Measurements from ENCODE around the gene USP30. TPM values are rescaled to one million over a fixed set of nuclear protein-coding genes. Genes with fewer than 3 reads are reported as not detected.
"Not testable (repeated sequence)": the region's sequence is repeated elsewhere in the genome, so short reads cannot be mapped to it uniquely, and the experiment has no call there.

USP30 gene
- total RNA-seq, 2 experiments from 2014 or later = 5.9 to 8.8 TPM

DNA sequence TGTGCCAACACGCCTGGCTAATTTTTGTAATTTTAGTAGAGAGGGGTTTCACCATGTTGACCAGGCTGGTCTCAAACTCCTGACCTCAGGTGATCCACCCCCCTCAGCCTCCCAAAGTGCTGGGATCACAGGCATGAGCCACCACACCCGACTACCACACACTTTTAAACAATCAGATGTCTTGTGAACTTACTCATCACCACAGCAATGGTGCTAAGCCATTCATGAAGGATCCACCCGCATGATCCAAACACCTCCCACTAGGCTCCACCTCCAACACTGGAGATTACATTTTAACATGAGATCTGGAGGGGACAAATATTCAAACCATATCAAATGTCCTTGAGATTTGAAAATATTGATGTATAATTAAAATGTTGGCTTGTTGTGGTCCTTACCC lies 23.8 kb upstream of the USP30 start:
- DNase-seq; ATAC-seq; H3K4me3 Mint-ChIP-seq; H3K27ac Mint-ChIP-seq; H3K4me1 Mint-ChIP-seq (ENCODE audit: low read depth); H3K36me3 Mint-ChIP-seq (ENCODE audit: low read depth); H3K9me3 Mint-ChIP-seq (ENCODE audit: insufficient read depth); CTCF ChIA-PET: not testable (repeated sequence)
- POLR2A ChIA-PET = interaction anchor here (0.6 kb wide), 1 partner anchor 375 kb away, joined by 3 read pairs; no protein-coding TSS in a partner anchor
- H3K27me3 Mint-ChIP-seq (ENCODE audit: low read depth) = peaks cover 17% of the 10 kb centered on the region

DNA sequence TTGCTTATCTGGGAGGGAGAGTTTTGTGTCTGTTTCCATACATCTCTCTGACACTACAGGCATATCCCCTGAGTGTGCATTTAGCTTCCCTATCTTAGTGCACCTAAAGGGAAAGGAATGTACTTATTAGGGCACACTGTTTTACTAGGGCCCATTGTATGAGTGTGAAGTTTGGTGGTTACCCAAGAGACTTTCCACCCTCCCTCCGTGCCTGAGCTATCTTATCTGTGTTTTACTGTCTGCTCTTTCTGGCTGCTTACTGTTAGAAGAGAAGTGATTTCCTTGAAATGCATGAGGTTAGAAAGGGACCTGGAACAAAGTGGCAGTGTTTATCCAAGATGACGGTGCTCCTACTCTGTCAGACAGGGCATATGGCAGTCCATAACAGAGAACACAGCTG lies 23.0 kb upstream of the USP30 start:
- H3K36me3 Mint-ChIP-seq (ENCODE audit: low read depth) = no peaks in the 10 kb centered on the region
- ChIA-PET CTCF (no interaction called here), POLR2A (interaction anchor here (0.6 kb wide), 1 partner anchor 374 kb away, joined by 3 read pairs; no protein-coding TSS in a partner anchor)
- no peaks in the 10 kb centered on the region for H3K4me1 Mint-ChIP-seq (ENCODE audit: low read depth)
- peaks cover 20% of the 10 kb centered on the region for H3K27me3 Mint-ChIP-seq (ENCODE audit: low read depth)
- H3K9me3 Mint-ChIP-seq (ENCODE audit: insufficient read depth) = no peaks in the 10 kb centered on the region
- H3K27ac Mint-ChIP-seq = no peak overlapping the region
- no peak overlapping the region for H3K4me3 Mint-ChIP-seq
- DNase-seq (no peak), ATAC-seq (no peak)

DNA sequence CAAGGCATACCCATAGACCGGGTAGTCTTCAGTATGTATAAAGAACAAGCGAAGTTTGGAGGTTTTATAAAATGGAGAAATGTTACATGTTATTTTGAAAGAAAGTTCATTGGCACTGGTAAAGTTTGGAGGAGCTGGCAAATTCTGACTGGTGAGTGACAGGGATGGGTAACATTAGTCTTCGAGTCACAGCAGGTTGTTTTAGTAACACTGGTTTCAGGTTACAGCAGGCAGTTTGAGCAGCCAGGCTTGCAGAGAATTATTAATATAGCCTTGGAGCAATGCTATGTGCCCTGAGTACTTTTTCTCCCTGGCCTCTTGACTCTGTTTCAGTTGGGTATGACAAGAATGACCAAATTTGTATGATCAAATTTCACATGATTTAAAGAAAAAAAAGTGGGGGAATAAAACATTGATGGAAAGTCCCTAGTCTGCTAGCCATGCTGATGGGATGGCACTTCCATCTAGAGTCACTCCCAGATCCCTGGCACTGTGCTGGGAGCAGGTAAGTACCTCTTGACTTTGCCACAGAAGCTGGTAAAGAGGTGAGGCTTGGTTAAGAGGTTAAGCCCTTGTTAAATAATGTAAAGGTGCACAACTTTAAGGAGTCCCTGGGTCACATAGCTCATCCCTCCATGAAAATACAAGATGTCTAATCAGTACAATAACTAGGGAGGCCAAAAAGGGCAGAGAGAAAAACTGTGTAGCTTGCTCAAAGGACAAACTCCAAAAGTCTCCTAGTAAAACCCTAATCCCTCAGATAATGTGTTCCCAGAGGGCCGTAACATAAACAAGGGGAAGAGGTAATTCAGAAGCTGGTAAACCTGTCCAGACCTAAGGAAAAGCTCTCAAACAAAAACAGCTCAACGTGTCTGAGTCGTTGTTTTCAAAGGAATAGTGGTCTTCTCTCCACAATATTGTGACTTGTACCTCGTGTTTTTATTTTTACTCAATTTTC lies 18.9 kb upstream of the USP30 start:
- CTCF ChIA-PET = no interaction called here
- ATAC-seq = no peak

DNA sequence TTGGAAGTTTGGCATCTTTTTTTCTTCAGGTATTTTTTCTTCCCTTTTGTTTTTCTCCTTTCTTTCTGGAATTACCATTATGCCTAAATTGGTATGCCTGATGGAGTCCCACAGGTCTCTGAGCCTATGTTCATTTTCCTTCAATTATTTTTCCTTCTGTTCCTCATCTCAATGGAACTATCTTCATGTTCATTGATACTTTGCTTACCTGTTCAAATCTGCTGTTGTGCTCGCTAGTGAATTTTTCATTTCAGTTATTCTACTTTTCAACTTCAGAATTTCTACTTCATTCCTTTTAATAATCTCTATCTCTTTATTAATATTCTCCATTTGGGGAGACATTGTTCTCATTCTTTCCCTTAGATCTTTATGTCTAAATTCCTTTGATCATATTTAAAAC lies 15.4 kb upstream of the USP30 start:
- peaks cover 5% of the 10 kb centered on the region for H3K36me3 Mint-ChIP-seq (ENCODE audit: low read depth)
- H3K27ac Mint-ChIP-seq = no peak overlapping the region
- ChIA-PET POLR2A (interaction anchor here (0.6 kb wide), 1 partner anchor 45 kb away, joined by 3 read pairs; no protein-coding TSS in a partner anchor), CTCF (no interaction called here)
- no peak overlapping the region for H3K4me3 Mint-ChIP-seq
- ATAC-seq (no peak), DNase-seq (no peak)
- peaks cover 17% of the 10 kb centered on the region for H3K27me3 Mint-ChIP-seq (ENCODE audit: low read depth)
- peaks cover 6% of the 10 kb centered on the region for H3K4me1 Mint-ChIP-seq (ENCODE audit: low read depth)
- H3K9me3 Mint-ChIP-seq (ENCODE audit: insufficient read depth) = peaks cover 20% of the 10 kb centered on the region

More for the DNA sequence above, 18.9 kb upstream of the USP30 start:
- POLR2A ChIA-PET = no interaction called here
- Mint-ChIP-seq H3K27me3 (ENCODE audit: low read depth) (peaks cover 26% of the 10 kb centered on the region), H3K36me3 (ENCODE audit: low read depth) (peaks cover 2% of the 10 kb centered on the region), H3K4me3 (no peak overlapping the region), H3K9me3 (ENCODE audit: insufficient read depth) (peaks cover 12% of the 10 kb centered on the region), H3K4me1 (ENCODE audit: low read depth) (no peaks in the 10 kb centered on the region), H3K27ac (no peak overlapping the region)
- DNase-seq = no peak

DNA sequence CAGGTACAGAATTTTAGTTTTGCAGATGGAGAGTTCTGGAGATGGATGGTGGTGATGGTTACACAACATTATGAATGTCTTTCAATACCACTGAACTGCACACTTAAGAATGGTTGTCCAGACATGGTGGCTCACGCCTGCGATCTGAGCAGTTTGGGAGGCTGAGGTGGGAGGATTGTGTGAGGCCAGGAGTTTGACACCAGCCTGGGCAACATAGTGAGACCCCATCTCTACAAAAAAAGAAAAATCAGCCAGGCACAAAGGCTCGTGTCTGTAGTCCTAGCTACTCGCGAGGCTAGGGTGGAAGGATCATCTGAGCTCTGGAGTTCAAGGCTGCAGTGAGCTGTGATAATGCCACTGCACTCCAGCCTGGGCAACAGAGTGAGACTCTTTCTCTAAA lies 8.1 kb upstream of the USP30 start:
- ChIA-PET CTCF (no interaction called here), POLR2A (no interaction called here)
- Mint-ChIP-seq H3K27me3 (ENCODE audit: low read depth) (peaks cover 18% of the 10 kb centered on the region), H3K4me3 (no peak overlapping the region), H3K27ac (no peak overlapping the region), H3K36me3 (ENCODE audit: low read depth) (peaks cover 3% of the 10 kb centered on the region), H3K9me3 (ENCODE audit: insufficient read depth) (peaks cover 6% of the 10 kb centered on the region), H3K4me1 (ENCODE audit: low read depth) (peaks cover 19% of the 10 kb centered on the region)
- no peak for ATAC-seq
- no peak for DNase-seq

DNA sequence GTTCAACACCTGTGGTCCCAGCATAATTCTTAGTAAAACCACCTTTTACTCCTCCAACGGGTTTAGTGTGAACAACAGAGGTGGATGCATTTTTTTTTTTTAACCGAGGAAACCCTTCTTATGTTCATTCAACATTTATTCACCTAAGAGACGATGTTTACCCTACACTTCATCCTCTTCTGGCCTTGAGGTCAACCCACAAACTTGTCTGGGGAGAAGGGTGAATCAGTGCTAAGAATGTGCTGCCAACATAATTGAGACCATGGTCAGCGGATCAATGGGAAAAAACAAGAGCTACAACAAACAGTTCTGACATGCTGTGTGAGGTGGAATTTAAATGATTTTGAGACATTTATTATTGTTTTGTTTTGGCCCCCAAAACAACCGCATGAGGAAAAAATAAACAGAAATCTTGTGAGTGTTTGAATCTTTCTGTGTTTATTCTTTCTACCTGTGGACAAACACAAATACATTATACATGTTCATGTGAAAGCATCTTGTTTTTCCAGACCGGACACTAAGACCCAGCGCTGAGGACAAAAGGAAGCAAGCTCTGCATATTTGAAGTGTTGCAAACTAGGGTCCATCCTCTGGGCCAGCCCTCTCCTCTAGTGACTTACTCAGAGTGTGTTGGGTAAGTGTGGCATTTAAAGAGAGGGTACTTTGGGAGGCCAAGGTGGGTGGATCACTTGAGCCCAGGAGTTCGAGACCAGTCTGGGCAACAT lies 5.1 kb upstream of the USP30 start:
- peaks cover 18% of the 10 kb centered on the region for H3K27me3 Mint-ChIP-seq (ENCODE audit: low read depth)
- POLR2A ChIA-PET = interaction anchor here (0.6 kb wide), 1 partner anchor 1796 kb away, joined by 3 read pairs; no protein-coding TSS in a partner anchor
- H3K27ac Mint-ChIP-seq = no peak overlapping the region
- H3K9me3 Mint-ChIP-seq (ENCODE audit: insufficient read depth) = no peaks in the 10 kb centered on the region
- ATAC-seq (peak; percentile 44), DNase-seq (no peak)
- CTCF ChIA-PET = no interaction called here
- H3K4me3 Mint-ChIP-seq = no peak overlapping the region
- H3K36me3 Mint-ChIP-seq (ENCODE audit: low read depth) = peaks cover 6% of the 10 kb centered on the region
- H3K4me1 Mint-ChIP-seq (ENCODE audit: low read depth) = peaks cover 19% of the 10 kb centered on the region

DNA sequence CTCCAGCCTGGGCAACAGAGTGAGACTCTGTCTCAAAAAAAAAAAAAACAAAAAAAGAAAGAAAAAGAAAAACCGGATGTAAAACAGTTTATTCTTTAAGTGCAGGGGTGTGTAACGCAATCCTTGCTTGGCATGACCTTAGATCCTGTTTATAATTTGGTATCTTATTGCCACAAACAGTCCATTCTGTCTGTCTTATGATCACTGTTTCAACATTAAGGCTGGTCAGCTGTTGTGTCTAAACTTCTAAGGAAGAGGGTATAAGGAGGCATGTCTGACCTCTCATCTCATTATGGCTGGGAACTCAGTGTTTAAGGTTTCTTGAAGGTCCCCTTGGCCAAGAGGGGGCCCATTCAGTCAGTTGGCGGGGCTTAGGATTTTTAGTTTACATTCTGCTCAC lies 3.7 kb upstream of the USP30 start:
- POLR2A ChIA-PET; ATAC-seq; H3K36me3 Mint-ChIP-seq (ENCODE audit: low read depth); H3K27ac Mint-ChIP-seq; H3K27me3 Mint-ChIP-seq (ENCODE audit: low read depth); H3K4me3 Mint-ChIP-seq; CTCF ChIA-PET; H3K9me3 Mint-ChIP-seq (ENCODE audit: insufficient read depth); DNase-seq: not testable (repeated sequence)
- peaks cover 20% of the 10 kb centered on the region for H3K4me1 Mint-ChIP-seq (ENCODE audit: low read depth)

DNA sequence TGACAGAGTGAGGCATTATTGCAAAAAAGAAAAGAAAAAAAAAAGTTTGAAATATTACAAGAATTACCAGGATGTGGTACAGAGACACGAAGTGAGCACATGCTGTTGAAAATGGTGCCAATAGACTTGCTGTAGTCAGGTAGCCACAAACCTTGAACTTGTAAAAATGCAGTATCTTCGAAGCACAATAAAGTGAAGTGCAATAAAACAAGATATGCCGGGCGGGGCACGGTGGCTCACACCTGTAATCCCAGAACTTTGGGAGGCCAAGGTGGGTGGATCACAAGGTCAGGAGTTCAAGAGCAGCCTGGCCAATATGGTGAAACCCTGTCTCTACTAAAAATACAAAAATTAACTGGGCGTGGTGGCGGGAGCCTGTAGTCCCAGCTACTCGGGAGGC lies 2.6 kb upstream of the USP30 start:
- POLR2A ChIA-PET; H3K4me3 Mint-ChIP-seq; CTCF ChIA-PET; DNase-seq; H3K9me3 Mint-ChIP-seq (ENCODE audit: insufficient read depth); H3K27ac Mint-ChIP-seq; H3K36me3 Mint-ChIP-seq (ENCODE audit: low read depth); H3K27me3 Mint-ChIP-seq (ENCODE audit: low read depth); ATAC-seq: not testable (repeated sequence)
- H3K4me1 Mint-ChIP-seq (ENCODE audit: low read depth) = peaks cover 24% of the 10 kb centered on the region

DNA sequence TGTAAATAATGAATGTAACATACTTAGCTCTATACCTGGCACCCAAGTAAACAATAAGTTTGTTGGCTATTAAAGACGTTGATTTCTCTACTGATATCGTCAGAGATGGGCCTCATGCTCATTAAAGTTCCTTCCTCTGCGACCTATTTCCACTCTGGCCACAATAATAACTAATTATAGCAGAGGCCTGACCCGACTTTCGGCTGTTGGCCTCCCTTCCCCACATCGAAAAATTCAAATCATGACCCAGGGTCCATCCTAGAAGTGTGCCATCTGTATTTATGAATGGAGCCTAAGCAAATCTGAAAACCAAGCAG lies 321 bp upstream of the USP30 start:
- H3K27me3 Mint-ChIP-seq (ENCODE audit: low read depth) = no peaks in the 10 kb centered on the region
- ChIA-PET POLR2A (interaction anchor here (0.7 kb wide), 1 partner anchor 503 kb away, joined by 3 read pairs; no protein-coding TSS in a partner anchor), CTCF (interaction anchor here (0.6 to 1.3 kb wide), 2 partner anchors 41 to 43 kb away, joined by 3 to 8 read pairs; no protein-coding TSS in a partner anchor)
- H3K9me3 Mint-ChIP-seq (ENCODE audit: insufficient read depth) = no peaks in the 10 kb centered on the region
- ATAC-seq = no peak
- H3K27ac Mint-ChIP-seq = peak overlapping the region; percentile 91
- peaks cover 6% of the 10 kb centered on the region for H3K36me3 Mint-ChIP-seq (ENCODE audit: low read depth)
- H3K4me1 Mint-ChIP-seq (ENCODE audit: low read depth) = peaks cover 18% of the 10 kb centered on the region
- no peak for DNase-seq
- peak overlapping the region; percentile 81 for H3K4me3 Mint-ChIP-seq

DNA sequence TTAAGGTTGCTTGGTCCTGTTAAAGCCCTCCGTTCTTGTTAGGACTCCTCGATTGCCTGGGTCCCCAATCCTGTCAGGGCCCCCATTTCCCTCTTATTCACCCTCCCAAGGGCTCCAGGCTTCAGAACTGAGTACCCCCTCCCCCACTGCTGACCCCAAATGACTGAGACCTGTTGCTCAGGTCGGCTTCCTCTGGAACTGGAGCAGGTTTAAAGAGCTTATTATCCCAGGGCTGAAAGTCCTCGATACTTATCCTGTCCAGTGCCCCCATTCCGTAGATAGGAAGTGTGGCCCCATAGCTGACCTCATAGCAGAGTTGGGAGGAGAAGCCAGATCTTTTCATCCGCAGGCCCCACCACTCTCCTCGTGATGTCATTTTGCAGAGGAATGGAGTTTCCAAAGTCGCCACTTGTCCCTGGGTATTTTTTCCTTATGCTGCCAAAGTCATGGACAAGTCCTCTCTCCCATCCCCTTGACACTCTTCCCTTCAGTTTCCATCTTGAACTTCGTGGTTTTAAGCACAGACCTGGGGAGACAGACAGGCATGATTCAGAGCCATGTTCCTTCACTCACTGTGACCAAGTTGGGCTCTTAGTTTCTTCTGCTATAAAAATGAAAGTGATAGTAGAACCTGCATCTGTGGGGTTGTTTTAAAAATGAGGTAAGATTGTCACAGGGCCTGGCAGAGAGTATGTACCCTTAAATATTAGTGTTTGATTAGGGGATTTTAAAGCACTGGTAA lies 1.2 kb downstream of the USP30 start:
- peak; percentile 48 for DNase-seq
- POLR2A ChIA-PET = interaction anchor here (1.0 to 1.6 kb wide), 2 partner anchors 38 to 45 kb away, joined by 3 to 5 read pairs; no protein-coding TSS in a partner anchor
- H3K4me3 Mint-ChIP-seq = peak overlapping the region; percentile 81
- CTCF ChIA-PET = interaction anchor here (1.5 to 2.5 kb wide), 3 partner anchors 37 to 58 kb away, joined by 3 to 15 read pairs (median 4); partner anchors contain the start of gene ALKBH2
- peaks cover 11% of the 10 kb centered on the region for H3K4me1 Mint-ChIP-seq (ENCODE audit: low read depth)
- H3K27me3 Mint-ChIP-seq (ENCODE audit: low read depth) = no peaks in the 10 kb centered on the region
- peak; percentile 62 for ATAC-seq
- H3K27ac Mint-ChIP-seq = peak overlapping the region; percentile 91
- H3K9me3 Mint-ChIP-seq (ENCODE audit: insufficient read depth) = no peaks in the 10 kb centered on the region
- H3K36me3 Mint-ChIP-seq (ENCODE audit: low read depth) = peaks cover 6% of the 10 kb centered on the region

DNA sequence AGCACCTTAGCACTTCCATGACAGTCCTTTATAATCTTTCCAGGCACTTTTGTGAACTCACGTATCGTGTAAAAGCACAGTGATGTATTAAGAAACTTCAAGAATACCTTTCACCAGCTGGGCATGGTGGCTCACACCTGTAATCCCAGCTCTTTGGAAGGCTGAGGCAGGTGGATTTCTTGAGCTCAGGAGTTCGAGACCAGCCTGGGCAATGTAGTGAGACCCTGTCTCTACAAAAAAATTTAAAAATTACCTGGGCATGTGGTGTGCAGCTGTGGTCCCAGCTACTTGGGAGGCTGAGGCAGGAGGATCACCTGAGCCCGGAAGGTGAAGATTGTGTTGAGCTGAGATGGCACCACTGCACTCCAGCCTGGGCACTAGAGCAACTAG lies 1.7 kb downstream of the USP30 start:
- H3K4me3 Mint-ChIP-seq = peak overlapping the region; percentile 81
- peak; percentile 1 for ATAC-seq
- H3K9me3 Mint-ChIP-seq (ENCODE audit: insufficient read depth); DNase-seq; H3K36me3 Mint-ChIP-seq (ENCODE audit: low read depth); H3K27me3 Mint-ChIP-seq (ENCODE audit: low read depth): not testable (repeated sequence)
- ChIA-PET POLR2A (interaction anchor here (1.0 to 1.6 kb wide), 2 partner anchors 38 to 45 kb away, joined by 3 to 5 read pairs; no protein-coding TSS in a partner anchor), CTCF (interaction anchor here (1.5 to 2.5 kb wide), 4 partner anchors 33 to 58 kb away, joined by 3 to 15 read pairs (median 4); partner anchors contain the start of gene ALKBH2)
- H3K27ac Mint-ChIP-seq = peak overlapping the region; percentile 91
- H3K4me1 Mint-ChIP-seq (ENCODE audit: low read depth) = peaks cover 11% of the 10 kb centered on the region

Data from activated CD8-positive, alpha-beta T cell treated with anti-CD3 and anti-CD28 coated beads, Interleukin-2, amount 10 ng/mL, durations not matched to agents 7 days and 5 days (primary cell).